ENCODE measurements around the gene STK32A.

GRCh38 chr5:147371290-147371689 is 136.5 kb downstream of the STK32A start:
- TF ChIP-seq CTCF (IDR thresholded peaks at IDR 0.05; ENCODE audit: low read depth, low read length) (no peak), POLR2A (IDR thresholded peaks at IDR 0.05; ENCODE audit: extremely low read depth, insufficient read length) (no peak)

Data from NB4 (cell line).